HG03066 (cell line): ENCODE measurements around the gene SLC45A2.
"Not testable (repeated sequence)": the region's sequence is repeated elsewhere in the genome, so short reads cannot be mapped to it uniquely, and the experiment has no call there.

Experiments used
- ATAC-seq: cut with Tn5 transposase; IDR thresholded peaks from one replicate; pipeline ENCODE4 v1.9.1; 2021; ENCODE audit warnings: low read depth; ENCODE audit not compliant: unreplicated experiment

Gene SLC45A2, protein sequence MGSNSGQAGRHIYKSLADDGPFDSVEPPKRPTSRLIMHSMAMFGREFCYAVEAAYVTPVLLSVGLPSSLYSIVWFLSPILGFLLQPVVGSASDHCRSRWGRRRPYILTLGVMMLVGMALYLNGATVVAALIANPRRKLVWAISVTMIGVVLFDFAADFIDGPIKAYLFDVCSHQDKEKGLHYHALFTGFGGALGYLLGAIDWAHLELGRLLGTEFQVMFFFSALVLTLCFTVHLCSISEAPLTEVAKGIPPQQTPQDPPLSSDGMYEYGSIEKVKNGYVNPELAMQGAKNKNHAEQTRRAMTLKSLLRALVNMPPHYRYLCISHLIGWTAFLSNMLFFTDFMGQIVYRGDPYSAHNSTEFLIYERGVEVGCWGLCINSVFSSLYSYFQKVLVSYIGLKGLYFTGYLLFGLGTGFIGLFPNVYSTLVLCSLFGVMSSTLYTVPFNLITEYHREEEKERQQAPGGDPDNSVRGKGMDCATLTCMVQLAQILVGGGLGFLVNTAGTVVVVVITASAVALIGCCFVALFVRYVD

DNA sequence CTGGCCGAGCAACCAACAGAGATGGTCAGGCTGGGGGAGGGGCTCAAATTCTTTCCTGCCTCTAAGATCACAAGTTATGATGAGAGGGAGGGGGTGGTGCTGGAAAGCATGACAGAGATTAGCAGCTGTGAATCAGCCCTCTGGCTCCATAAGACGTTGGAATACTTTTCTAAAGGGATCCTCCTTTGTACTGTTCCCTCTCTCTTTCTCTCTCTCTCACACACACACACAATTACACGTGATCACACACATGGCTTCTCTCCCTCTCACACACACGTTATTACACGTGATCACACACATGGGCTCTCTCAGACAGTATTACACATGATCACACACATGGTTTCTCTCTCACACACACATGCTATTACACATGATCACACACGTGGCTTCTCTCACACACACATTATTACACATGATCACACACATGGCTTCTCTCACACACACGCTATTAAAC, at the start of gene SLC45A2:
Gene SLC45A2, minus strand, starts transcription at position 23 of the 454 bp plus-strand sequence. CDS start 110 bp downstream, outside the sequence.
- no peak for ATAC-seq

DNA sequence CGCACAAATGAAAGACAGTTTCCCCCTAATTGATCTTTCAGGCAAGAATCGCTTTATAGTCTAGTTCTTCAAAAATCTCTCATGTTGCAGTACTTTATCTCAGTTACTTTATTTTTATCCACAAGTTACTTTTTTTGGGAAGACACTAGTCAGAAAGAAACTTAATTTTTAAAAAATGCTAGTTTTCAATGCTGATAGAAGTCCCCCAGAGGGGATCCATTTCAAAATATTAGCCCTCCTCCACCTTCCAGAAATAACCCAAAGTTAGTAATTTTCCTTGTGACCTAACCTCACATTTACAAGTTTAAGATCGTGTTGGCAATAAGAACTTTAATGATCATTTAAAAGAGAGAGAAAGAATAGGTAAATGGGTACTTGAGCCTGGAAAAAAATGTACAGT, 47.5 kb upstream of the SLC45A2 start:
- ATAC-seq = no peak

DNA sequence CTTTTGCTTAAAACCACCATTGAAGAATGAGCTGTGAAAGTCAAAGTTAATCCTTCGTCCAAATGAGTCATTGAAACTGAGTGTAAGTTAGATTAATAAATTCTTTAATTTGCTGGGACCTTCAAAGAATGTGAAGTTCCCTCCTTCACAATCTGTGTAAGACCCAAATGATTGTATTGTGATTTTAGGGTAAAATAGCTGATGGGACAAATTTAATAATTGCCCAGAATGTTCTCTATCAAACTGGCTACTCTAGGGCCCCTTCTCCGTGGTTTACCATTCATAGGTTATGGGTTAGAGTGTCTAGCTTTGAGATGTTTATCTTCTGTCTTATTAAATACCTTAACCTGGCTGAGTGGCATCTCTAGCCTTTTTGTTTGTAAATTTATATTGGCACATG, 46.6 kb upstream of the SLC45A2 start:
- no peak for ATAC-seq

DNA sequence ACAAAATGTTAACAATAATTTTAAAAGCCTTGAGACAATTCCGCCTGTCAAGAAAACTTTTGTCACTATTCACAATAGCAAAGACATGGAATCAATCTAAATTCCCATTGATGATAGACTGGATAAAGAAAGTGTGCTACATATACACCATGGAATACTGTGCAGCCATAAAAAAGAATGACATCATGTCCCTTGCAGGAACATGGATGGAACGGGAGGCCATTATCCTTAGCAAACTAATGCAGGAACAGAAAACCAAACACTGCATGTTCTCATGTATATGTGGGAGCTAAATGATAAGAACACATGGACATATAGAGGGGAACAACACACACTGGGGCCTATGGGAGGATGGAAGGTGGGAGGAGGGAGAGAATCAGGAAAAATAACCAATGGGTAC, 46.1 kb upstream of the SLC45A2 start:
- not testable (repeated sequence) for ATAC-seq

DNA sequence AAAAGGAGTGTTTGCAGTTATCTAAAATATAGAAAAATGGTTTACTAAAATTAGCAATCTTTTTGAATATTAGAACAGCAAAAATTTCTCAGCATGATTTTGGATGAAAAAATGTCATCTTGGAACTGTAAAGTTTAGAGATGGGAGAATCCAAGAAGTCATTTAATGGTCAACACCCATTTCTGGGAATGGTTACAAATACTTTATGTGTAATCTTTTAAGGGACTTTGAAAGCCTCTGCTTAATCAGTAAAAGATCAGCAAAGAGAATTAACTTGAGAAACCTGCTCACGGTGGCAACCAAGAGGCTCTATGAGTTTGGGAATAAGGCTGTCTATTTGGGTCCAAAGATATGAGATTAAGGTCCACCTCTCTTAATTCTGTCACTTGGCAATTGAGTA, 45.6 kb upstream of the SLC45A2 start:
- no peak for ATAC-seq

DNA sequence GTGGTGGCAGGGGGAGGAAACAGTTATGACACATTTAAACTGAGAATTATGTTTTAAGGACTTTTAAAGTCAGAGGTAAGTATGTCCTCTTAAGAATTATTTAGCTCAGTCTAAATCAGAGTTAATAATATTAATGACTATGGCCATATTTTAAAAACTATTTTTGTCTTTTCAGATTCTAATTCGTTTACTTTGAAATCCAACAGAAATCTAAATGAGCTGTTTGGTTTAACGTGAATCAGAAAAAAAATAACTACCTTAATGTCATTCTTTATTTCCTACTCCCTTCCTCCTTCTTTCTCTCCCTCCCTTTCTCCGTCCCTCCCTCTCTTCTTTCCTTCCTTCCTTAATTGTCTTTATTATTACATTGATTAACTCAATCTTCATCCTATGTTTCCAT, 43.9 kb upstream of the SLC45A2 start:
- ATAC-seq = no peak

DNA sequence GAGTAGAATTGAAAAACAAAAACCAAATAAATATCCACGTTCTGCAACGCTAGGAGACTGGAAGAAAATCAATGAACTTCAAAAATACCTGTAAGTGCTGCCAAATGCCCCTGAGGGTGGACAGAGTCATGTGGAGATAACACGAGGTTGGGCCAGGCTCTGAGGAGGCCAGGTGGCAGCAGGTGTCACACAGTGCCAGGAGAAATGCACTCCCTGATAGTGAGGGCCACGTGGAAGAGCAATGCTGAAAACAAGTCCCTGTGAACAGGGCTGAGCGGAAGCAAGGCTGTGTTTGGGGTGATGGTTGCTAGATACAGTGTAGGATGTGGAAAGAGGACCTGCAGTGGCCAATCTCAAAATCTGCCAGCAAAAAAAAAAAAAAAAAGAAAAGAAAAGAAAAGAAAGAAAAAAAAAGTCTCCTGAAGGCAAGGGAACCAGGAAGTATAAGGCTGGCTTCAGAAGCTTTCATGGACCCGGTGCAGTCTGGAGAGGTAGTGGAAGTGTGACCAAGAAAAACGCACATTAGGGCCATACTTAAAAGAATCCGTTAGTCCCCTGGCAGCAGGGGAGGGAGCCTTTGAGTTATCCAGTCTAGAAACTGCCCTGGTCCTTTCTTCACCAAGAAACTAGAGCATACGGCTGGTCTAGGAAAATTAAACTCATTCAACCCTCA, 41.7 kb upstream of the SLC45A2 start:
- no peak for ATAC-seq

DNA sequence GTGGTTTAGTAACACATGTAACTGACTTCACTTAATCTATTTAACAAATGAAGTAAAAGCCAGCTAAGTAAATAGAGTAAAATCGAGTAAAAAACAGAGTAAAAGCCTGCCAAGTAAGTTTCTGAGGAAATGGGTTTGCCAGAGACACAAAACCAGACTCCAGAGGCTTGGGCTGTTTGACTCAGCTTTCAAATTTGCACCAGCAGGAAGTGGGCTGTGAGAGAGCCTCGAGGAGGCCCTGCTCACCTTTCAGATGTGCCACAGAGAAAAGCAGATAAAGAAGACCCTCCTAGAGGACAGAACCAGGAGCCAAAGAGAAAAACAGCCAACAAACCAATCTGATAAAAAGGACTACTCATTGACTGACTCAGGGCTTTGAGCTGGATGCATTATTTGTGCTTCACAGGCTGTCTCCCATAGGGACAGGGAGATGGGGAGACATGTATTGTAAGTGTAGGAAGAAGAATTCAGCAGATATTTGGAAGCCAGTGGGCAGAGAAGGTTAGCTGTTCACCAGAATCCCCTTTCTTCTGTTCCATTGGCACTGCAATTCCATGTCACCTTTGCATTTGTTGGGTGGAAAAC, 37.7 kb upstream of the SLC45A2 start:
- no peak for ATAC-seq

DNA sequence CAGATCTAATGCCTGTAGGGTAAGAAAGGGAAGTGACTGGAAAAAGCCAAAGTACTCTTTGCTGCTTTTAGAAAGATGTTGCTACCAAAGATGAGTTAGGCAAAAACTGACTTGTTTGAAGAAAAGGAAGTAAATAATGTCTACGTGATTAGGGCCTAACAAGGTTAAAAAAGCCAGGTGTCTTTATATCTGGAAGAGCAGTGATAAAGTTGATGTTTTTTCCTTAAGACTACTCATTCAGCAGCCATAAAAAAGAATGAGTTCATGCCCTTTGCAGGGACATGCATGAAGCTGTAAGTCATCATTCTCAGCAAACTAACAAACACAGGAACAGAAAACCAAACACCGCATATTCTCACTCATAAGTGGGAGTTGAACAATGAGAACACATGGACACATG, 36.8 kb upstream of the SLC45A2 start:
- no peak for ATAC-seq

DNA sequence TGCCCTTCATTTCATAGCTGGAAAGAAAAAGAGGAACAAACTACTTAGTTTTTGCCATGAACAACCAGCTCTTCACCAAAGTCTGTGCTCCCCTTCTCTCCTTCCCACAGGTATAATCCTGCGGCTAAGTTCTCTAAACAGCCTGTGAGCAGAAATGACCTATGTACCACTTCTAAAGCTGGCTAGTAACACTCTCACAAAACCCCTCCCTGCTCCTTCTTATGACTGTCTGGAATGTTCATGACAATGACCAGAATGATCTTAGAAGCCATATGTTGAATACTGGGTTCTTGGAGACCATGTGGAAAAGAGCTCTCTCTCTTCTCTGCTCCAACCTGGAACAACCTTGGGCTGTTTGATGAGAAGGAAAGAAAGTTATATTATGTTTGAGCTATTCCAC, 36.2 kb upstream of the SLC45A2 start:
- ATAC-seq = no peak

DNA sequence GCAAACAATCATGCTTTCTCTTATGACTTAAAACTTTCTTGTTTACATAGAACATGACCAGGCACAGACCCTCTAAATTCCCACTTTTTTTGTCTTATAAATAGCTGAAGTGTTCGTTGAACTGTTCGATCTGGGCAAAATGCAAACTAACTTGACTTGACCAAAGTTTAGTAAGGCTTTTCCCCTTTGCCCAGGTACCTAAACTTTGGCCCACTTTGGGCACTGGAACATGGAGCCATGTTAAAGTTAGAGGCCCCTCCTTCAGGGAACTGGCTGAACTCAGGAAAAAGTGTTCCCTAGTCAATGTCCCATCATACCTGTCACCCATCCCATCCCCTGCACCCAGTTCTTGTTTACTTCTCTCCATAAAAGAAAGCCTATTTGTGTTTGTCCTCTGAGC, 32.8 kb upstream of the SLC45A2 start:
- no peak for ATAC-seq

DNA sequence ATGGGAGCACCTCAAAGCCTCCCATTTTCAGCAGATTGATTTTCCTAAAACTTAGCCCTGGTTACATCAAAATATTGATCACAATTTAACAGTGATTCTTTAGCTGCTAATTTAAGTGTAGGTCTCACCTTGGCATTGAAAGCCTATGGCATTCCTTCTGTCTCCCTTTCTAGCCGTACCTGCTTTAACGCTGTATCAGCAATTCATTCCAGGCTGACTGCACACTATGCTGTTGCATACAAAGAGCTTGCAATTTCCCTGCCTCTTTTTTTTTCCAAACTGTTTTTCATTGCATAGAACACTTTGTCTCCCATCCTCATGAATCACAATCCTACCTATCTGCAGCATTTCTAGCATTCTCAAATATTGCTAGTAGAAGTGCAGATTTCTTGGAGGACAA, 32.3 kb upstream of the SLC45A2 start:
- ATAC-seq = no peak

DNA sequence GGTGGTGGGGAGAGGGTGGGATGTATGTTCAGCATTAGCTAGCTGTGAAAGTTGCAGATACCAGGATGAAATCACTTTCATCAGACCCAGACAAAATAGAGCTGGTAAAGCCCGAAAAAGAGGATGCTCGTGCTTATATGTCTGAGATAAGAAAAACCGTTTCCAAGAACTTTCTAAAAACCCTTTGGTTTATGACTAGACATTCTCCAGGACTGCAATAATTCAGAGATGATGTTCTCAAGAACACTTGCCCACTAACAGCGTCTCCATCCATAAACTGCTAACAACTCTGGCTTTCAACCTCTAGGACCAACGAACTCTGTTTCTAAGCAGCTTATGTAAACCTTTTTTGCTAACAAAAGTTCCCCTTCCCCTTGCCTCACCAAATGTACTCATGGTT, 31.7 kb upstream of the SLC45A2 start:
- ATAC-seq = no peak

DNA sequence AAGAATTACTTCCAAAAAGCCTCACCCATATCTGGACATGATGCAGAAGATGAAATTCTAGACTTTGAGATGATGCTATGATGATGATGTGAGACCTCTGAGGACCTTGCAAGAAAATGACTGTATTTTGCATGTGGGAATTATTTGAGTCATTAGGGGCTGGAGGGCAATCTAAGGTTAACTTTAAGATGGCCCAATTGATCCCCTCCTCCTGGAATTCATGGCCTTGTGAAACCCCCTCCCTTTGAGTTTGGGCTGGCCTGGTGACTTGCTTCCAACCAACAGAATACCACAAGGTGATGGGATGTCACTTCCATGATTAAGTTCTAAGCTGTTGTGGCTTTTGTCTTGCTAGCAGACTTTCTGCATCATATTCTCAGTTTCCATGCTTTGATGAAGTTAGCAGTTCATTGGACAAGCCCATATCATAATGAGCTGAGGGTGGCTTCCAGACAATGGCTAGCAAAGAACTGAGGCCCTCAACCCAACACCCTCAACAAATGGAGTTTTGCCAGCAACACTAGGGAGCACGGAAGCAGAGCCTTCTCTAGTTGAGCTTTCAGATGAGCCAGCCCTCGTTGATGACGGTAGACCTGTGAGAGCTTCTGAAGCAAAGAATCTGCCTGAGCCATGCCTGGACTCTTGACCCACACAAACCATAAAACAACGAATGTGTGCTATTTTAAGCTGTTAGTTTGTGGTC, 30.8 kb upstream of the SLC45A2 start:
- no peak for ATAC-seq

DNA sequence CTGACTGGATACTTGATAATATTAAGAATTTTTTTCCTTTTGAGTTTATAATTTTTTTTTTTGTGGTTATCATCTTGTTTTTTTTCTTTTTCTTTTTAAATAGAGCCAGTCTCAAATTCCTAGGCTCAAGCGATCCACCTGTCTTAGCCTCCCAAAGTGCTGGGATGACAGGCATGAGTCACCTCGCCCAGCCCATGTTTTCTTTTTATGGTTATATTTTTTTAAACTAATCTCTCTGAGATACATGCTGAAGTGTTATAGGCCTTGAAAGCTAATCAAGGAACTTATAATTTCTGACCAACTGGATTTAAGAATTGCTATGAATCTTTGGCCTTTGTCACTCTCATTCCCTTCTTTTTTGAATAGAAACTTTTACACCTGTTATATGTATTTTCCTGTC, 30.1 kb upstream of the SLC45A2 start:
- ATAC-seq = no peak

DNA sequence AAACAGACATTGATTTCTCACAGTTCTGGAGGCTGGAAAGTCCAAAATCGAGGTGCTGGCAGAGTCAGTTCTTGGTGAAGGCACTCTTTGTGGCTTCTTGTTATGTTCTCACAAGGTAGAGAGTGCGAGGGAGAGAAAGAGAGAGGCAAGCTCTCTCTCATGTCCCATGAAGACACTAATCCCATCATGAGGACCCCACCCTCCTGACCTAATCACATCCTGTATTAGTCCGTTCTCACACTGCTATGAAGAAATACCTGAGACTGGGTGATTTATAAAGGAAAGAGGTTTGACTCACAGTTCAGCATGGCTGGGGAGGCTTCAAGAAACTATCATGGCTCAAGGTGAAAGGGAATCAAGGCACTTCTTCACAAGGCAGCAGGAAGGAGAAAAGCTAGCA, 29.1 kb upstream of the SLC45A2 start:
- no peak for ATAC-seq

DNA sequence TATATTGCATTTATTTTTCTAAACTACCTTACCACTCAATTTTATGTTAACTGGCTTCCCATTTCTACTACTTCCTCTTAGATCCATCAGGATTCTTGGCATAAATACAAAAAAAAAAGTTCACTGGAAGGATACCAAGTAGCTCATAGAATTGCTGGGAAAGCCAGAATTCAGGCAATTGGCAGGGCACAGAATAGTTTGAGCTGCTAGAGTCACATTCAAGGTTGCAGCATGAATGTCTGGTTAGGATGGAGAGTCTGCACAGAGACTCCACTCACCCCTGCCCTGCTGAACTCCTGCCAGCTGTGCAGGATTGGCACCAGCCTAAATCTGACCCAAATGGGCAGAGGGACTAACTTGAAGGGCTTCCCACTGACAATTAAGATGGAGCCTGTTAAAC, 28.3 kb upstream of the SLC45A2 start:
- ATAC-seq = no peak

DNA sequence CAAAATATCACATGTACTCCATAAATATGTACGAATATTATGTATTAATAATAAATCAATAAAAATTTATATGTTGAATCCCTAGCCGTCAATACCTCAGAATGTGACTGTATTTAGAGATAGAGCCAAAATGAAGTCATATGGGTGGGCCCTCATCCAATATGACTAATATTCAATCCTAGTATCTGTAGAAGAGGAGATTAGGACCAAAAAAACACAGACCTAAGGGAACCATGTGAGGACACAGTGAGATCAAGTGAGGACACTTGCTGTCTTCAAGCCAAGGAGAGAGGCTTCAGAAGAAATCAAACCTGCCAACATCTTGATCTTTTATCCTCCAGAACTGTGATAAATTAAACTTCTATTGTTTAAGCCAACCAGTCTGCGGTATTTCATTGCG, 27.0 kb upstream of the SLC45A2 start:
- no peak for ATAC-seq

DNA sequence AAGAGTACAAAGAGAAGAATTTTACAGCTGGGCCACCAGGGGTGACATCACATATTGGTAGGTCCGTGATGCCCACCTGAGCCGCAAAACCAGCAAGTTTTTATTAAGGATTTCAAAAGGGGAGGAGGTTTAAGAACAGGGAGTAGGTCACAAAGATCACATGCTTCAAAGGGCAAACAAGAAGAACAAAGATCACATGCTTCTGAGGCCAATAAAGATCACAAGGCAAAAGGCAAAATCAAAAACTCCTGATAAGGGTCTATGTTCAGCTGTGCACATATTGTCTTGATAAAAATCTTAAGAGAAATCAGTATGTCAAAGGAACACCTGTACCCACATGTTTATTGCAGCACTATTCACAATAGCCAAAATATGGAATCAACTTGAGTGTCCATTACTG, 25.7 kb upstream of the SLC45A2 start:
- not testable (repeated sequence) for ATAC-seq

DNA sequence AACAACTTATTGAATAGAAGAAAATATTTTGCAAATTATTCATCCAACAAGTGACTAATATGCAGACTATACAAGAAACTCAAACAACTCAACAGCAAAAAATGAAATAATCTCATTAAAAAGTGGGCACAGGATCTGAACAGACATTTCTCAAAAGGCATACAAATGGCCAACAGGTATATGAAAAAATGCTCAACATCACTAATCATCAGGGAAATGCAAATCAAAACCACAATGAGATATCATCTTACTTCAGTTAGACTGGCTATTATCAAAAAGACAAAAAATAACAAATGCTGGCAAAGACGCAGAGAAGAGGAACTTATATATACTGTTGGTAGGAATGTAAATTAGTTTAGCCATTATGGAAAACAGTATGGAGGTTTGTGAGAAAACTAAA, 25.1 kb upstream of the SLC45A2 start:
- ATAC-seq = no peak

DNA sequence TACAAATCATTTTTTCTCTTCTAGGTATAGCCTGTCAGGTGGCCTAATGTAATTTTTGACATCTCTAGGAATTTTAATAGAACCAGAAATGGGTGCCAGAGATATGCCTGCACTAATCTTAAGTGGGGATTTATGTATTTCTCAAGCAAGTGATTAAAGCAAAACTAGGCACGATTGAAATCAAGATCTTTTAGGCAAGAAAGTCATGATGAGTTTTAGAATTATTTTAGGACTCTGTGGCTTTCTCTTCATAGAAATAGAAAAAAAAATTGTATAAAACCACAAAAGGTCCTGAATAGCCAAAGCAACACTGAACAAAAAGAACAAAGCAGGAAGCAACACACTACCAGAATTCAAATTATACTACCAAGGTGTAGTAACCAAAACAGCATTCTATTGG, 24.3 kb upstream of the SLC45A2 start:
- ATAC-seq = no peak
